Measurements from ENCODE around the gene SLC6A17.
A peak's percentile ranks its signal among the peaks of the same experiment; 100 is the strongest.

The SLC6A17 gene

GRCh38 chr1:110173466-110174105 is 23.3 kb downstream of the SLC6A17 start:
- DNase-seq (ENCODE audit: low read depth in 2 of 2) = no peak

GRCh38 chr1:110174961-110175360 is 24.7 kb downstream of the SLC6A17 start:
- DNase-seq (ENCODE audit: low read depth in 2 of 2) = no peak

- DNase-seq (ENCODE audit: low read depth in 2 of 2) = no peak
Measured at GRCh38 chr1:110176299-110176956, 26.1 kb downstream of the SLC6A17 start.

- no peak for DNase-seq (ENCODE audit: low read depth in 2 of 2)
Measured at GRCh38 chr1:110177775-110178174, 27.5 kb downstream of the SLC6A17 start.

- DNase-seq (ENCODE audit: low read depth in 2 of 2) = no peak
Measured at GRCh38 chr1:110183642-110184167, 33.4 kb downstream of the SLC6A17 start.

- DNase-seq (ENCODE audit: low read depth in 2 of 2) = no peak
Measured at GRCh38 chr1:110184446-110184845, 34.2 kb downstream of the SLC6A17 start.

- DNase-seq (ENCODE audit: low read depth in 2 of 2) = no peak
Measured at GRCh38 chr1:110185181-110185580, 34.9 kb downstream of the SLC6A17 start.

GRCh38 chr1:110186558-110186957 is 36.3 kb downstream of the SLC6A17 start:
- no peak for DNase-seq (ENCODE audit: low read depth in 2 of 2)

- DNase-seq (ENCODE audit: low read depth in 2 of 2) = no peak
Measured at GRCh38 chr1:110187139-110187890, 37.0 kb downstream of the SLC6A17 start.

- no peak for DNase-seq (ENCODE audit: low read depth in 2 of 2)
Measured at GRCh38 chr1:110188035-110188618, 37.8 kb downstream of the SLC6A17 start.

- no peak for DNase-seq (ENCODE audit: low read depth in 2 of 2)
Measured at GRCh38 chr1:110189181-110189580, 38.9 kb downstream of the SLC6A17 start.

- DNase-seq (ENCODE audit: low read depth in 2 of 2) = no peak
Measured at GRCh38 chr1:110190282-110190929, 40.1 kb downstream of the SLC6A17 start.

GRCh38 chr1:110192541-110192940 is 42.2 kb downstream of the SLC6A17 start:
- DNase-seq (ENCODE audit: low read depth in 2 of 2) = no peak

GRCh38 chr1:110195196-110195595 is 44.9 kb downstream of the SLC6A17 start:
- DNase-seq (ENCODE audit: low read depth in 2 of 2) = no peak

GRCh38 chr1:110196917-110197765 is 46.8 kb downstream of the SLC6A17 start:
- DNase-seq (ENCODE audit: low read depth in 2 of 2) = peak in 1 of 2 donors; percentile 31

GRCh38 chr1:110197905-110198629 is 47.8 kb downstream of the SLC6A17 start:
- no peak for DNase-seq (ENCODE audit: low read depth in 2 of 2)

GRCh38 chr1:110198746-110199145 is 48.5 kb downstream of the SLC6A17 start:
- no peak for DNase-seq (ENCODE audit: low read depth in 2 of 2)

GRCh38 chr1:110200190-110200589 is 49.9 kb downstream of the SLC6A17 start:
- no peak for DNase-seq (ENCODE audit: low read depth in 2 of 2)

- DNase-seq (ENCODE audit: low read depth in 2 of 2) = no peak
Measured at GRCh38 chr1:110200666-110201065, 50.4 kb downstream of the SLC6A17 start.

Data from activated CD8-positive, alpha-beta memory T cell treated with anti-CD3 and anti-CD28 coated beads for 4 hours (primary cell).